Measurements from ENCODE around the gene GNG12. TPM values are rescaled to one million over a fixed set of nuclear protein-coding genes. Genes with fewer than 3 reads are reported as not detected.

Gene GNG12
- total RNA-seq, 1 donor from 2014 or later, result 1.3 TPM

DNA sequence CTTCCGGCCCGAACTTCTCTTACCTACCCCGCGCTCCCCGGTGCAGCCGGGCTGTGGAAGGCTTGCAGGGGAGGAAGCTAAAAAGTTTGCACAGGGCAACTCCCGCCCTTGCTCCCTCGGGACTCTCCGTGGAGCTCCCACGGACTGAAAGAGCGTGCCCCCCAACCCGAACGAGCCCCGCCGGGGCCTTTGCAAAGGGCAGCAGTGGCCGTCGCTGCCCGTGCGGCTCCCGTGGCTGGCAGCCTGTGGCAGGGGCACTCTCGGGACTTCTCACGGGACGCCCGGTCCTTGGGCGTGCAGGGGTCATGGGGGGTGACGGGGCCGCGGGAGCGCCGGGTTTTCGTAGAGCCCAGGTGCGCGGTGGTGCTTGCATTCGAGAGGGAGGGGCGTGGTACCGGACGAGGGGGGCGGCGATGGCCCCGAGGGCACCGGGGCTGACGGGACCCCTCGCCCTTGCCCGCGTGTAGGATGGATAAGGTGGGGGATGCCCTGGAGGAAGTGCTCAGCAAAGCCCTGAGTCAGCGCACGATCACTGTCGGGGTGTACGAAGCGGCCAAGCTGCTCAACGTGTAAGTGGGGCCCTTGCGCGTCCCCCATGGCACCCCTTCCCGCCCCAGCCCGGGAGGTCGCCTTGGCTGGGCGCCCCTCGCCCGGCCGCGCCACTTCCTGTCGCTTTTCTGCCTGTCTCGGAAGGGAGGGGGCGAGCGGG lies 147.6 kb downstream of the GNG12 start:
- TF ChIP-seq, protein P1, sequence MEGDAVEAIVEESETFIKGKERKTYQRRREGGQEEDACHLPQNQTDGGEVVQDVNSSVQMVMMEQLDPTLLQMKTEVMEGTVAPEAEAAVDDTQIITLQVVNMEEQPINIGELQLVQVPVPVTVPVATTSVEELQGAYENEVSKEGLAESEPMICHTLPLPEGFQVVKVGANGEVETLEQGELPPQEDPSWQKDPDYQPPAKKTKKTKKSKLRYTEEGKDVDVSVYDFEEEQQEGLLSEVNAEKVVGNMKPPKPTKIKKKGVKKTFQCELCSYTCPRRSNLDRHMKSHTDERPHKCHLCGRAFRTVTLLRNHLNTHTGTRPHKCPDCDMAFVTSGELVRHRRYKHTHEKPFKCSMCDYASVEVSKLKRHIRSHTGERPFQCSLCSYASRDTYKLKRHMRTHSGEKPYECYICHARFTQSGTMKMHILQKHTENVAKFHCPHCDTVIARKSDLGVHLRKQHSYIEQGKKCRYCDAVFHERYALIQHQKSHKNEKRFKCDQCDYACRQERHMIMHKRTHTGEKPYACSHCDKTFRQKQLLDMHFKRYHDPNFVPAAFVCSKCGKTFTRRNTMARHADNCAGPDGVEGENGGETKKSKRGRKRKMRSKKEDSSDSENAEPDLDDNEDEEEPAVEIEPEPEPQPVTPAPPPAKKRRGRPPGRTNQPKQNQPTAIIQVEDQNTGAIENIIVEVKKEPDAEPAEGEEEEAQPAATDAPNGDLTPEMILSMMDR (IDR thresholded peaks at IDR 0.05; ENCODE audit: partially characterized antibody, unreplicated experiment), result no peak
- Mint-ChIP-seq H3K27me3 (ENCODE audit: unreplicated experiment) (peaks cover 11% of the 10 kb centered on the region), H3K36me3 (ENCODE audit: unreplicated experiment) (peaks cover 6% of the 10 kb centered on the region), H3K4me3 (ENCODE audit: unreplicated experiment) (peak overlapping the region; percentile 88), H3K9me3 (ENCODE audit: unreplicated experiment) (peaks cover 18% of the 10 kb centered on the region), H3K4me1 (ENCODE audit: low read depth, unreplicated experiment) (peaks cover 24% of the 10 kb centered on the region), H3K27ac (ENCODE audit: unreplicated experiment) (peak overlapping the region; percentile 97)
- DNase-seq, result no peak

DNA sequence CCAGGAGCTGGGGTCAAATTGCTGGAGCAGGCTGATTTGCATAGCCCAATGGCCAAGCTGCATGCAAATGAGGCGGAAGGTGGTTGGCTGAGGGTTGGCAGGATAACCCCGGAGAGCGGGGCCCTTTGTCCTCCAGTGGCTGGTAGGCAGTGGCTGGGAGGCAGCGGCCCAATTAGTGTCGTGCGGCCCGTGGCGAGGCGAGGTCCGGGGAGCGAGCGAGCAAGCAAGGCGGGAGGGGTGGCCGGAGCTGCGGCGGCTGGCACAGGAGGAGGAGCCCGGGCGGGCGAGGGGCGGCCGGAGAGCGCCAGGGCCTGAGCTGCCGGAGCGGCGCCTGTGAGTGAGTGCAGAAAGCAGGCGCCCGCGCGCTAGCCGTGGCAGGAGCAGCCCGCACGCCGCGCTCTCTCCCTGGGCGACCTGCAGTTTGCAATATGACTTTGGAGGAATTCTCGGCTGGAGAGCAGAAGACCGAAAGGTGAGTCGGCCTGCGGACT lies 148.2 kb downstream of the GNG12 start, which contains the start of gene GADD45A:
GADD45A (plus strand) TSS at position 135 of the 491 bp plus-strand sequence; CDS start at position 429, 294 bp downstream.
- peak within 1 kb of the TSS; percentile 88 for H3K4me3 Mint-ChIP-seq (ENCODE audit: unreplicated experiment)
- DNase-seq, result peak; percentile 97
- TF ChIP-seq, protein P1 (IDR thresholded peaks at IDR 0.05; ENCODE audit: partially characterized antibody, unreplicated experiment), result no peak
- peaks cover 18% of the 10 kb centered on the region for H3K9me3 Mint-ChIP-seq (ENCODE audit: unreplicated experiment)
- peak within 1 kb of the TSS; percentile 97 for H3K27ac Mint-ChIP-seq (ENCODE audit: unreplicated experiment)
- peaks cover 24% of the 10 kb centered on the region for H3K4me1 Mint-ChIP-seq (ENCODE audit: low read depth, unreplicated experiment)
- peaks cover 6% of the 10 kb centered on the region for H3K36me3 Mint-ChIP-seq (ENCODE audit: unreplicated experiment)
- peaks cover 11% of the 10 kb centered on the region for H3K27me3 Mint-ChIP-seq (ENCODE audit: unreplicated experiment)

DNA sequence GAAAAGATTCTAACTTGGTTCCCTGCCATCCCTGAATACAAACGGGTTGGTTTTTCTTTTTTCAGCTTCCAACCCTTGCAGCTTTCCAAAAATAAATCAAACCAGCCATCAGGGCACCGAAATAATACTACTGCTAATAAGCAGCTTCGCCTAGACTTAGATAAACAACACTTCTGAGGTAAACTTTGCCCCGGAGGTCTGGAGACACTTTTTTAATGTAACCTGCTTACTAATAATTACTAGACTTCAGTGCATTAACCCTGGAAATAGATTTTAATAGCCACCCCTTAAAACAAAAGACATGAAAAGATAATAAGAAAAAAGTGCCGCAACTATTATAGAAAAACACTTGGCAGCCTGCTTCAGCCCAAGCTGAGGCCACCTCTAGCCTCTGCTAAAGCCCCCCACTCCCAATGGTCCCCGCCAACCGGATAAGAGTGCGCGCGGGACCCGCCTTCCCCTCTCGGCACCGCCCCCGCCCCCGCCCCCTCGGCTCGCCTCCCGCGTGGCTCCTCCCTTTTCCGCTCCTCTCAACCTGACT lies 148.7 kb downstream of the GNG12 start:
- peak overlapping the region; percentile 88 for H3K4me3 Mint-ChIP-seq (ENCODE audit: unreplicated experiment)
- peaks cover 6% of the 10 kb centered on the region for H3K36me3 Mint-ChIP-seq (ENCODE audit: unreplicated experiment)
- H3K27me3 Mint-ChIP-seq (ENCODE audit: unreplicated experiment), result peaks cover 11% of the 10 kb centered on the region
- DNase-seq, result no peak
- TF ChIP-seq, protein P1 (IDR thresholded peaks at IDR 0.05; ENCODE audit: partially characterized antibody, unreplicated experiment), result no peak
- H3K9me3 Mint-ChIP-seq (ENCODE audit: unreplicated experiment), result peaks cover 18% of the 10 kb centered on the region
- H3K4me1 Mint-ChIP-seq (ENCODE audit: low read depth, unreplicated experiment), result peaks cover 24% of the 10 kb centered on the region
- peak overlapping the region; percentile 97 for H3K27ac Mint-ChIP-seq (ENCODE audit: unreplicated experiment)

DNA sequence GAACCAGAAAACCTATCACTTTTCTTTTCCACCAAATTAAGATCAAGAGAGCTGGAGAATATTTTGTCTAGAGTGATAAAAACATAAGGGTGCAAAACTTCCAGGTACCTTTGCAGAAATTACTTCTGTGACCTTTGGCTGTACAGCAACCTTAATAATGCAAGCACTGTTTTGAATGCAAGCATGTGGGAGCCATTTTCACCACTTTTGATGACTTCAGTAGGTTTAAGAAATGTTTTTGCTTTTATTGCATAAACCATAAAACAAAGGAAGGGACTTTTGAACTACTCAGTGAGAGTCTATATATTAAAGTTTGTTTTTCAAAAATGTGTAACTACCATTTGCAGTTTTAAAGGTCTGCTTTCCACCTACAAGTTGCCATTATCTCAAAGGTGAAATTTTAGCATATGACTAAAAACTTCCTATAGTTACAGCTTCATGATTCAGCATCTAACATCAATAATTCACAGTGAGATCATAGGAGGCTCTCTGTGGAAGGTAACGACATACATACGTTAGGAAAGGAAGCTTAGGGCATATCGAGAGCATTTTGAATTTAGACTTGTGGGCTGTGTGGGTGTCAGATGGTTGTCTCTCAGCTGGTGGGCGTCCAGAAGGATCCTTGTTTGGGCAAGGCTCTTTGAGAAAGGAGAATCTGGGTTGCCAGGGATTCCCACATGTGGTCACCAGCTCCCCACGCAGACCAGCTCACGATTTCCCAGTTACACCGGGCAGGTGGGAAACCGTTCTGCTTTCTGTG lies 149.3 kb downstream of the GNG12 start:
- Mint-ChIP-seq H3K4me1 (ENCODE audit: low read depth, unreplicated experiment) (peaks cover 19% of the 10 kb centered on the region), H3K27me3 (ENCODE audit: unreplicated experiment) (peaks cover 11% of the 10 kb centered on the region), H3K36me3 (ENCODE audit: unreplicated experiment) (peaks cover 6% of the 10 kb centered on the region), H3K9me3 (ENCODE audit: unreplicated experiment) (peaks cover 18% of the 10 kb centered on the region), H3K27ac (ENCODE audit: unreplicated experiment) (peak overlapping the region; percentile 69), H3K4me3 (ENCODE audit: unreplicated experiment) (peak overlapping the region; percentile 88)
- no peak for DNase-seq
- TF ChIP-seq, protein P1 (IDR thresholded peaks at IDR 0.05; ENCODE audit: partially characterized antibody, unreplicated experiment), result no peak
